Measurements from ENCODE around the gene KCNN3.

- TF ChIP-seq POLR2A (IDR thresholded peaks at IDR 0.05; ENCODE audit: low read depth, low read length) (no peak), POLR2AphosphoS5 (IDR thresholded peaks at IDR 0.05; ENCODE audit: low read depth, low read length) (no peak), TAF1 (IDR thresholded peaks at IDR 0.05; ENCODE audit: low read depth, low read length) (no peak), SPI1 (IDR thresholded peaks at IDR 0.05; ENCODE audit: low read depth, low read length) (no peak), POU2F2 (IDR thresholded peaks at IDR 0.05; ENCODE audit: low read depth, low read length) (no peak)
Observed at GRCh38 chr1:154725865-154726264, 144.2 kb downstream of the KCNN3 start.

All from GM12891 (cell line).